ENCODE results near the gene PDGFC. TPM values are rescaled to one million over a fixed set of nuclear protein-coding genes. Genes with fewer than 3 reads are reported as not detected.

Gene PDGFC
- total RNA-seq, 1 donor from 2014 or later = 39.9 TPM

DNA sequence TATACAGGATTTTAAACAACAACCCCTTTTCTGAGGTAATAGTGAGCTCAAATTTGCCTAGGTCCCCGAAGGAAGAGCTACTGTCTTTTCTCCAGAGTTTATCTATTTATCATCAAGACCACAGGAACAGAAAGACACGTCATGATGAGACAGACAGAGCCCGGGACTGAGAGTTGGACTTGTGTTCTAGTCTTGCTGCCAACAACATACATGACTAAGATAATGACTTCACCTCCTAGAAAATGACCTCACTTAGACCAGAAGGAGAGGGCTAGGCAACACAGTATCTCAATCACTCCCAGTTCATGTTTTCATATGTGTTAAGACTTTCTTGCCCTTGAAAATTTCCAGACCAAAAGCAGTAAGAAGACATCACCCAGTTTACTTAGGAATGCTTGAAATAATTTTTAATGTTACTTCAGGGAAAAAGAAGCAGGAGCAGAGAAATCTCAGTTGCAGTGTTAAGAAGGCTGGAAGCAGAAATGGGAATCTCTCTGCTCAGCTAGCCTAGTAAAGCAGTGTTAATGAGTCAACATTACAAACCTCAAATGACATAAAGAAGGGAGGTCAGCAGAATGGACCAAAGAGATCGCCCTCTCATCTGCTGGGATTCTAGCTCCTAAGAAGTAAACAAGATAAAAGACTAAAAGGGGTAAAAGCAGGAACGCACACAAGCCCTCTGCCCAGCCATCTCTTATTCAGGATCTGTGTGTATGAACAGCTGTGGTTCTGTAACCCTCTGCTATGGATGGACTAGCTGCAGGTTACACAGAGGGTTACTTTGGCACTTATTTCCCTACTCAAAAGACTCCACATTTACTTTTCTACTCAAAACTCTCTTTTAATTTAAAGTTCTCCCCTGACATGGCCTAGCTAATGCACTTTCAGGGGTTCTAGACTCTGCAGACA lies 24.8 kb downstream of the PDGFC start:
- peaks cover 80% of the 10 kb centered on the region for H3K4me1 Mint-ChIP-seq (ENCODE audit: unreplicated experiment)
- H3K36me3 Mint-ChIP-seq = no peaks in the 10 kb centered on the region
- TF ChIP-seq, protein P1, sequence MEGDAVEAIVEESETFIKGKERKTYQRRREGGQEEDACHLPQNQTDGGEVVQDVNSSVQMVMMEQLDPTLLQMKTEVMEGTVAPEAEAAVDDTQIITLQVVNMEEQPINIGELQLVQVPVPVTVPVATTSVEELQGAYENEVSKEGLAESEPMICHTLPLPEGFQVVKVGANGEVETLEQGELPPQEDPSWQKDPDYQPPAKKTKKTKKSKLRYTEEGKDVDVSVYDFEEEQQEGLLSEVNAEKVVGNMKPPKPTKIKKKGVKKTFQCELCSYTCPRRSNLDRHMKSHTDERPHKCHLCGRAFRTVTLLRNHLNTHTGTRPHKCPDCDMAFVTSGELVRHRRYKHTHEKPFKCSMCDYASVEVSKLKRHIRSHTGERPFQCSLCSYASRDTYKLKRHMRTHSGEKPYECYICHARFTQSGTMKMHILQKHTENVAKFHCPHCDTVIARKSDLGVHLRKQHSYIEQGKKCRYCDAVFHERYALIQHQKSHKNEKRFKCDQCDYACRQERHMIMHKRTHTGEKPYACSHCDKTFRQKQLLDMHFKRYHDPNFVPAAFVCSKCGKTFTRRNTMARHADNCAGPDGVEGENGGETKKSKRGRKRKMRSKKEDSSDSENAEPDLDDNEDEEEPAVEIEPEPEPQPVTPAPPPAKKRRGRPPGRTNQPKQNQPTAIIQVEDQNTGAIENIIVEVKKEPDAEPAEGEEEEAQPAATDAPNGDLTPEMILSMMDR (conservative IDR thresholded peaks at IDR 0.05) = no peak
- peak overlapping the region; percentile 71 for H3K27ac Mint-ChIP-seq
- no peaks in the 10 kb centered on the region for H3K9me3 Mint-ChIP-seq
- DNase-seq (ENCODE audit: extremely low spot score, unreplicated experiment) = no peak
- H3K4me3 Mint-ChIP-seq = peak overlapping the region; percentile 10
- no peaks in the 10 kb centered on the region for H3K27me3 Mint-ChIP-seq

DNA sequence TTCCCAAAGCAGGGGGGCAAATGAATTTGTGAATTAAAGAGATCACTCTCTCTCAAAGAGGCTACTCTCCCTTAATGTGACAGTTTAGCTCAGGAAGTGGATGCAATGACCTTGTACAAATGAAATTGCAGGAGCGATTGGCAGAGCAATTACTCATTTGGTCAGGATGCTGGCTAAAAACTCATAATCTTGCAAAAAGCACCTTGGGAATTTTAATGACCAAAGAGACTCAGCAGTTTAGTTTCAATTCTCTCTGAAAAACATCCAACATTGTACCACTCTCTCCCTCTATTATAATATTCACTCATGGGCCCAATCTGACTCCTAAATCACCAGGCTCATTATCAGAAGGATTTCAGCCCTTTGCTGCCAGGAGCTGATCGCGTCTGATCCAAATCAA lies 26.1 kb downstream of the PDGFC start:
- Mint-ChIP-seq H3K4me1 (ENCODE audit: unreplicated experiment) (peaks cover 73% of the 10 kb centered on the region), H3K4me3 (no peak overlapping the region), H3K27ac (no peak overlapping the region)

DNA sequence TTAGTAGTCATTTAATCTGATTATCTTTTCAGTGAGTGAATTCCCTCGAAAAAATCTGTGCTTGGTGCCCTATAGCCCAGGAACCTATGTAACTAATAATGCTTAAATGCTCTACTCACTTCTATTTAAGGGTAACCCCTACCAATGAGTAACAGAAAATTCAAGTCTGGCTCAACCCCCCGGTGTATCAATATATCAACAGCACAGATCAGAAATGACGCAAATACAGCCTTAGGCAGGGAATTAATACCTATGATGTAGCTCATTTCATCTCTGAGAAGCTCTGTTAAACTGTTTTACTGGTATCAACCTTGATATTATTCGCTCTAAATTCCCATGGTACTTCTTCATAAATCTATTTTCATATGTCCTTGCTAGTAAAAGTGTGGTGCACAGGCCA lies 28.6 kb downstream of the PDGFC start:
- Mint-ChIP-seq H3K9me3 (no peaks in the 10 kb centered on the region), H3K4me1 (ENCODE audit: unreplicated experiment) (peaks cover 53% of the 10 kb centered on the region)

More for the DNA sequence above, 26.1 kb downstream of the PDGFC start:
- no peak for DNase-seq (ENCODE audit: extremely low spot score, unreplicated experiment)
- Mint-ChIP-seq H3K27me3 (no peaks in the 10 kb centered on the region), H3K9me3 (no peaks in the 10 kb centered on the region), H3K36me3 (no peaks in the 10 kb centered on the region)
- TF ChIP-seq, protein P1 (conservative IDR thresholded peaks at IDR 0.05) = no peak

DNA sequence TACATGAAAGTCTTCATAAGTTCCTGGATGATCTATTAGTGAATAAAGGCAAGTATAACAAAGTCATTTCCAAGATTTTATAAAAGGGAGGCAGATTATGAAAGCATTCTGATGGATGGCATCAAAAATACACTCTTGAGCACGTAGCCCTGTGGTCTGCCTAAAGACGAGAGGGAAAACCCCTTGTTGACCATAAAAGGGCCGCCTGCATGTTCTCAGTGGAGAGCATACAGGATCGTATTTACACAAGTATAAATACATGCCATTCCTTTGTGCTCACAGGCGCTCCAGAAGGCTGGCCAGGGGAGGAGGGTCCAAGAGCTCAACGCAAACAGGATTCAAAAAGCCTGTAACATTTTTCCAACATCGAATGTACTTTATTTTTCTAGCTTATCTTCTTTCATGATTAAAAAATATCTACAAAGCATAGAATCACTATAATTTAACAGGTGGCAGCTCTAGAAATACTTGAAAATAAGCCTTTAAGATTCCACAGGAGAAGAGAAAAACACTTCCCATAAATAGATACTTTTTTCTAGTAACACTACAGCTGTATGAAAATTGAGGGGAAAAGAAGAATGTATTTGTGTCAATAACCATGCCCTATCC lies 29.6 kb downstream of the PDGFC start:
- Mint-ChIP-seq H3K36me3 (no peaks in the 10 kb centered on the region), H3K4me3 (peak overlapping the region; percentile 54), H3K27ac (peak overlapping the region; percentile 87), H3K4me1 (ENCODE audit: unreplicated experiment) (peaks cover 47% of the 10 kb centered on the region), H3K27me3 (no peaks in the 10 kb centered on the region), H3K9me3 (no peaks in the 10 kb centered on the region)
- peak; percentile 68 for DNase-seq (ENCODE audit: extremely low spot score, unreplicated experiment)
- TF ChIP-seq, protein P1 (conservative IDR thresholded peaks at IDR 0.05) = no peak

More for the DNA sequence above, 28.6 kb downstream of the PDGFC start:
- H3K4me3 Mint-ChIP-seq = no peak overlapping the region
- no peaks in the 10 kb centered on the region for H3K36me3 Mint-ChIP-seq
- TF ChIP-seq, protein P1 (conservative IDR thresholded peaks at IDR 0.05) = no peak
- no peaks in the 10 kb centered on the region for H3K27me3 Mint-ChIP-seq
- DNase-seq (ENCODE audit: extremely low spot score, unreplicated experiment) = no peak
- H3K27ac Mint-ChIP-seq = peak overlapping the region; percentile 30

DNA sequence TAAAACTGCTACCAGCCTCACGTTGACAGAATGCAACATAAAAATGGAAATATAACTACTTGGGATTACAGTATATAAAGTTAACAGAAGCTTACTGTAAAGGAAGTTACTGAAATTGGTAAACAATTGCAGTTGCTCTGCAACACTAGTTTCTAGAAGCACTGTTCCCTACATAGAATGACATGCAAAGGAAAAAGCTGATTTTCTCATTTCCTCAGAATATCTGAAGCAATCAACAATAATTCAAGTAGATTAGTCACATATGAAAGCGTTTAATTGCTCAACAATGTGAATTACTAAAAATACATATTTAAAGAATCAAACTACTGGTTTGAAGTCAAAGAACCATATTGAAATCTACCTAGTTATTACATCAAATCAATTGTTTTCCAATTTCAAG lies 31.8 kb downstream of the PDGFC start:
- H3K4me1 Mint-ChIP-seq (ENCODE audit: unreplicated experiment) = peaks cover 31% of the 10 kb centered on the region
- no peak for DNase-seq (ENCODE audit: extremely low spot score, unreplicated experiment)
- peaks cover 5% of the 10 kb centered on the region for H3K36me3 Mint-ChIP-seq
- TF ChIP-seq, protein P1 (conservative IDR thresholded peaks at IDR 0.05) = no peak
- no peaks in the 10 kb centered on the region for H3K9me3 Mint-ChIP-seq
- H3K4me3 Mint-ChIP-seq = no peak overlapping the region
- no peaks in the 10 kb centered on the region for H3K27me3 Mint-ChIP-seq
- H3K27ac Mint-ChIP-seq = no peak overlapping the region
